HepG2 (cell line): Measurements from ENCODE around the gene CD7. TPM values are rescaled to one million over a fixed set of nuclear protein-coding genes. Genes with fewer than 3 reads are reported as not detected.

ENCODE experiments used
- MAFF ChIP-seq: IDR thresholded peaks from 2 replicates; pipeline ENCODE4 v1.6.1; 2011; ENCODE audit warnings: low read depth, low read length, improper control_type of control experiment
- NKX3-1 ChIP-seq: sonication (generic); formaldehyde crosslinking; IDR thresholded peaks from 2 replicates; pipeline ENCODE4 v1.5.0; 2020; ENCODE audit warnings: missing genetic modification reagents
- RARA ChIP-seq: IDR thresholded peaks from 2 replicates; pipeline ENCODE4 v1.6.1; 2016; ENCODE audit warnings: missing genetic modification reagents, missing compliant biosample characterization
- SATB2 ChIP-seq: sonication (generic); formaldehyde crosslinking; IDR thresholded peaks from 2 replicates; pipeline ENCODE4 v1.5.0; 2020; ENCODE audit warnings: missing genetic modification reagents
- TGIF2 ChIP-seq: IDR thresholded peaks from 2 replicates; pipeline ENCODE4 v1.6.1; 2016; ENCODE audit warnings: control low read depth, missing compliant biosample characterization
- ZKSCAN5 ChIP-seq: sonication (generic); formaldehyde crosslinking; IDR thresholded peaks from 2 replicates; pipeline ENCODE4 v1.5.1; 2020; ENCODE audit warnings: mild to moderate bottlenecking, missing genetic modification reagents
- ZNF33B ChIP-seq: sonication (generic); formaldehyde crosslinking; IDR thresholded peaks from 2 replicates; pipeline ENCODE4 v1.5.1; 2020; ENCODE audit warnings: mild to moderate bottlenecking, missing genetic modification reagents
- ZNF777 ChIP-seq: sonication (generic); formaldehyde crosslinking; IDR thresholded peaks from 2 replicates; pipeline ENCODE4 v1.4.0; 2020; ENCODE audit warnings: missing genetic modification reagents
- ZNF788 ChIP-seq: sonication (generic); formaldehyde crosslinking; IDR thresholded peaks from 2 replicates; pipeline ENCODE4 v1.5.0; 2020; ENCODE audit warnings: mild to moderate bottlenecking, missing genetic modification reagents, borderline replicate concordance
- polyA plus RNA-seq, 8 experiments: library from polyadenylated mRNA; depleted of rRNA in 3 of 8; stranded (reverse) in 7 of 8; unstranded in 1 of 8; fragments of >200 nt; fragmentation: Illumina TruSeq in 4 of 8; extraction: Trizol in 4 of 8; gene quantifications; 2 replicates each; pipeline versions ENCODE4 v1.2.1 to v1.2.3, GENCODE V29; 2011 to 2016; ENCODE audit warnings: low read depth in 4 of 8, missing spikeins in 1 of 8, mixed read lengths in 1 of 8; ENCODE audit not compliant: insufficient read depth in 1 of 8
- total RNA-seq, 5 experiments: library from RNA; depleted of rRNA; stranded (reverse); fragments of >200 nt; fragmentation: Illumina TruSeq; extraction: Trizol; gene quantifications; 2 replicates each; pipeline ENCODE4 v1.2.3, GENCODE V29; 2016; ENCODE audit warnings: low read depth in 1 of 5
- TF ChIP-seq, protein P1 (sequence below): sonication (generic); formaldehyde crosslinking; IDR thresholded peaks from 2 replicates; pipeline ENCODE4 v1.4.0; 2020; ENCODE audit warnings: missing genetic modification reagents, borderline replicate concordance
- TF ChIP-seq, protein P2 (sequence below): sonication (generic); formaldehyde crosslinking; IDR thresholded peaks from 2 replicates; pipeline ENCODE4 v1.4.0; 2020; ENCODE audit warnings: mild to moderate bottlenecking, low read depth, missing genetic modification reagents
- TF ChIP-seq, protein P3 (sequence below): sonication (generic); formaldehyde crosslinking; IDR thresholded peaks from 2 replicates; pipeline ENCODE4 v1.5.0; 2020; ENCODE audit warnings: mild to moderate bottlenecking, missing genetic modification reagents
- TF ChIP-seq, protein P4 (sequence below): fragments of 450-650 bp; IDR thresholded peaks from 2 replicates; pipeline ENCODE4 v1.6.1; 2016
- TF ChIP-seq, protein P5 (sequence below): sonication (generic); formaldehyde crosslinking; IDR thresholded peaks from 2 replicates; pipeline ENCODE4 v1.5.0; 2020; ENCODE audit warnings: mild to moderate bottlenecking, missing genetic modification reagents, moderate library complexity
- TF ChIP-seq, protein P6 (sequence below): sonication (generic); formaldehyde crosslinking; IDR thresholded peaks from 2 replicates; pipeline ENCODE4 v1.8.0; 2022; ENCODE audit warnings: missing genetic modification reagents, mild to moderate bottlenecking, inconsistent platforms, borderline replicate concordance

The CD7 gene
- total and polyA plus RNA-seq, 2 of the 13 experiments (the other 11 are each of a cell fraction or from before 2014, with no cell fraction given), result 67.6 to 76.4 TPM

DNA sequence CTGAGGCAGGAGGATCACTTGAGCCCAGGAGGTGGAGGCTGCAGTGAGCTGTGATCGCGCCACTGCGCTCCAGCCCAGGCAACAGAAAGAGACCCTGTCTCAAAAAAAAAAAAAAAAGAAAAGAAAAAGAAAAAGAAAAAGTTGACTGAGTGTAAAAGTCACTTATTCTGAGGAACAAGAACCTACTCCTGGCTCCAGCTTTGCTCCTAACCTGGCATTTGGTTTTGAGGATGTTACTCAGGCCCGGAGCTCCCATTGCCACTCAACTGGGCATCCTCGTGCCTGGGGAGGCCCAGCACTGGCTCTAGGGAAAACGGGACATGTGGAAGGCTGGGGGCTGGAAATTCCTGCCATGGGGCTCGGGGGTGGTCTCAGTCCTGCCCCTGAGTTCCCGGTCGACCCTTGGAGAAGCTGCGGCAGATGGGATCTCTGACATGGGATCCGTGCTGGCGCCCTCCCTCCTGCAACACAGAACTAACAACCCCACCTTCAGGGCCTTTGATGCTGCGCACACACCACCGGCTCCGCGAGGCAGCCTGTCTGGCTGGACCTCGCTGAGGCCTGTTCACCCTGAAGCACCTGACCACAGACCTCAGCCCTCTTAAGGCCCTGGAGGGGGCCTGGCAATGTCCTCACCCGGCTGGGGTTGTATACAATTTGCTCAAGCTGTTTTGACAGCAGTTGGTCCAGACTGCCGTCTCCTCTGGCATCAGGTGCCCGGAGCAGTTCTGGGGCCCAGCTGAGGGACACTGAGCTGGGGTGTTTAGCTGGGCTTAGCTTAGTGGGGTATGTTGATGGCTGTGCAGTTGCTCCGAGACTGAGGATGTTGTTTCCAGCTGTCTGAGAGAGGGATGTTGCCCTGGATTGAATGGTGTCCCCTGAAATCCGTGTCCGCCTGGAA, 12.3 kb downstream of the CD7 start (continued):
- TF ChIP-seq, protein P1, sequence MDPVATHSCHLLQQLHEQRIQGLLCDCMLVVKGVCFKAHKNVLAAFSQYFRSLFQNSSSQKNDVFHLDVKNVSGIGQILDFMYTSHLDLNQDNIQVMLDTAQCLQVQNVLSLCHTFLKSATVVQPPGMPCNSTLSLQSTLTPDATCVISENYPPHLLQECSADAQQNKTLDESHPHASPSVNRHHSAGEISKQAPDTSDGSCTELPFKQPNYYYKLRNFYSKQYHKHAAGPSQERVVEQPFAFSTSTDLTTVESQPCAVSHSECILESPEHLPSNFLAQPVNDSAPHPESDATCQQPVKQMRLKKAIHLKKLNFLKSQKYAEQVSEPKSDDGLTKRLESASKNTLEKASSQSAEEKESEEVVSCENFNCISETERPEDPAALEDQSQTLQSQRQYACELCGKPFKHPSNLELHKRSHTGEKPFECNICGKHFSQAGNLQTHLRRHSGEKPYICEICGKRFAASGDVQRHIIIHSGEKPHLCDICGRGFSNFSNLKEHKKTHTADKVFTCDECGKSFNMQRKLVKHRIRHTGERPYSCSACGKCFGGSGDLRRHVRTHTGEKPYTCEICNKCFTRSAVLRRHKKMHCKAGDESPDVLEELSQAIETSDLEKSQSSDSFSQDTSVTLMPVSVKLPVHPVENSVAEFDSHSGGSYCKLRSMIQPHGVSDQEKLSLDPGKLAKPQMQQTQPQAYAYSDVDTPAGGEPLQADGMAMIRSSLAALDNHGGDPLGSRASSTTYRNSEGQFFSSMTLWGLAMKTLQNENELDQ (CRISPR knock-in tag), result no peak
- TF ChIP-seq, protein P2, sequence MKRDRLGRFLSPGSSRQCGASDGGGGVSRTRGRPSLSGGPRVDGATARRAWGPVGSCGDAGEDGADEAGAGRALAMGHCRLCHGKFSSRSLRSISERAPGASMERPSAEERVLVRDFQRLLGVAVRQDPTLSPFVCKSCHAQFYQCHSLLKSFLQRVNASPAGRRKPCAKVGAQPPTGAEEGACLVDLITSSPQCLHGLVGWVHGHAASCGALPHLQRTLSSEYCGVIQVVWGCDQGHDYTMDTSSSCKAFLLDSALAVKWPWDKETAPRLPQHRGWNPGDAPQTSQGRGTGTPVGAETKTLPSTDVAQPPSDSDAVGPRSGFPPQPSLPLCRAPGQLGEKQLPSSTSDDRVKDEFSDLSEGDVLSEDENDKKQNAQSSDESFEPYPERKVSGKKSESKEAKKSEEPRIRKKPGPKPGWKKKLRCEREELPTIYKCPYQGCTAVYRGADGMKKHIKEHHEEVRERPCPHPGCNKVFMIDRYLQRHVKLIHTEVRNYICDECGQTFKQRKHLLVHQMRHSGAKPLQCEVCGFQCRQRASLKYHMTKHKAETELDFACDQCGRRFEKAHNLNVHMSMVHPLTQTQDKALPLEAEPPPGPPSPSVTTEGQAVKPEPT (CRISPR knock-in tag), result no peak
- TF ChIP-seq, protein P3, sequence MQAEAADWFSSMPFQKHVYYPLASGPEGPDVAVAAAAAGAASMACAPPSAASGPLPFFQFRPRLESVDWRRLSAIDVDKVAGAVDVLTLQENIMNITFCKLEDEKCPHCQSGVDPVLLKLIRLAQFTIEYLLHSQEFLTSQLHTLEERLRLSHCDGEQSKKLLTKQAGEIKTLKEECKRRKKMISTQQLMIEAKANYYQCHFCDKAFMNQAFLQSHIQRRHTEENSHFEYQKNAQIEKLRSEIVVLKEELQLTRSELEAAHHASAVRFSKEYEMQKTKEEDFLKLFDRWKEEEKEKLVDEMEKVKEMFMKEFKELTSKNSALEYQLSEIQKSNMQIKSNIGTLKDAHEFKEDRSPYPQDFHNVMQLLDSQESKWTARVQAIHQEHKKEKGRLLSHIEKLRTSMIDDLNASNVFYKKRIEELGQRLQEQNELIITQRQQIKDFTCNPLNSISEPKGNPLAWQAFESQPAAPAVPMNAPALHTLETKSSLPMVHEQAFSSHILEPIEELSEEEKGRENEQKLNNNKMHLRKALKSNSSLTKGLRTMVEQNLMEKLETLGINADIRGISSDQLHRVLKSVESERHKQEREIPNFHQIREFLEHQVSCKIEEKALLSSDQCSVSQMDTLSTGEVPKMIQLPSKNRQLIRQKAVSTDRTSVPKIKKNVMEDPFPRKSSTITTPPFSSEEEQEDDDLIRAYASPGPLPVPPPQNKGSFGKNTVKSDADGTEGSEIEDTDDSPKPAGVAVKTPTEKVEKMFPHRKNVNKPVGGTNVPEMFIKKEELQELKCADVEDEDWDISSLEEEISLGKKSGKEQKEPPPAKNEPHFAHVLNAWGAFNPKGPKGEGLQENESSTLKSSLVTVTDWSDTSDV (CRISPR knock-in tag), result no peak
- TF ChIP-seq MAFF (no peak), SATB2 (no peak), ZNF788 (CRISPR knock-in tag) (no peak), NKX3-1 (CRISPR knock-in tag) (no peak; the same call in 1 of the 2 replicates), ZNF33B (no peak), RARA (CRISPR knock-in tag) (no peak; the same call in 1 of the 2 replicates), ZNF777 (peak; percentile 53; the same call in 1 of the 2 replicates), TGIF2 (CRISPR knock-in tag) (peak; percentile 41; the same call in 1 of the 2 replicates), ZKSCAN5 (CRISPR knock-in tag) (no peak)
- TF ChIP-seq, protein P4, sequence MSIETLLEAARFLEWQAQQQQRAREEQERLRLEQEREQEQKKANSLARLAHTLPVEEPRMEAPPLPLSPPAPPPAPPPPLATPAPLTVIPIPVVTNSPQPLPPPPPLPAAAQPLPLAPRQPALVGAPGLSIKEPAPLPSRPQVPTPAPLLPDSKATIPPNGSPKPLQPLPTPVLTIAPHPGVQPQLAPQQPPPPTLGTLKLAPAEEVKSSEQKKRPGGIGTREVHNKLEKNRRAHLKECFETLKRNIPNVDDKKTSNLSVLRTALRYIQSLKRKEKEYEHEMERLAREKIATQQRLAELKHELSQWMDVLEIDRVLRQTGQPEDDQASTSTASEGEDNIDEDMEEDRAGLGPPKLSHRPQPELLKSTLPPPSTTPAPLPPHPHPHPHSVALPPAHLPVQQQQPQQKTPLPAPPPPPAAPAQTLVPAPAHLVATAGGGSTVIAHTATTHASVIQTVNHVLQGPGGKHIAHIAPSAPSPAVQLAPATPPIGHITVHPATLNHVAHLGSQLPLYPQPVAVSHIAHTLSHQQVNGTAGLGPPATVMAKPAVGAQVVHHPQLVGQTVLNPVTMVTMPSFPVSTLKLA, result no peak
- TF ChIP-seq, protein P5, sequence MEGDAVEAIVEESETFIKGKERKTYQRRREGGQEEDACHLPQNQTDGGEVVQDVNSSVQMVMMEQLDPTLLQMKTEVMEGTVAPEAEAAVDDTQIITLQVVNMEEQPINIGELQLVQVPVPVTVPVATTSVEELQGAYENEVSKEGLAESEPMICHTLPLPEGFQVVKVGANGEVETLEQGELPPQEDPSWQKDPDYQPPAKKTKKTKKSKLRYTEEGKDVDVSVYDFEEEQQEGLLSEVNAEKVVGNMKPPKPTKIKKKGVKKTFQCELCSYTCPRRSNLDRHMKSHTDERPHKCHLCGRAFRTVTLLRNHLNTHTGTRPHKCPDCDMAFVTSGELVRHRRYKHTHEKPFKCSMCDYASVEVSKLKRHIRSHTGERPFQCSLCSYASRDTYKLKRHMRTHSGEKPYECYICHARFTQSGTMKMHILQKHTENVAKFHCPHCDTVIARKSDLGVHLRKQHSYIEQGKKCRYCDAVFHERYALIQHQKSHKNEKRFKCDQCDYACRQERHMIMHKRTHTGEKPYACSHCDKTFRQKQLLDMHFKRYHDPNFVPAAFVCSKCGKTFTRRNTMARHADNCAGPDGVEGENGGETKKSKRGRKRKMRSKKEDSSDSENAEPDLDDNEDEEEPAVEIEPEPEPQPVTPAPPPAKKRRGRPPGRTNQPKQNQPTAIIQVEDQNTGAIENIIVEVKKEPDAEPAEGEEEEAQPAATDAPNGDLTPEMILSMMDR (CRISPR knock-in tag), result peak; percentile 66
- TF ChIP-seq, protein P6, sequence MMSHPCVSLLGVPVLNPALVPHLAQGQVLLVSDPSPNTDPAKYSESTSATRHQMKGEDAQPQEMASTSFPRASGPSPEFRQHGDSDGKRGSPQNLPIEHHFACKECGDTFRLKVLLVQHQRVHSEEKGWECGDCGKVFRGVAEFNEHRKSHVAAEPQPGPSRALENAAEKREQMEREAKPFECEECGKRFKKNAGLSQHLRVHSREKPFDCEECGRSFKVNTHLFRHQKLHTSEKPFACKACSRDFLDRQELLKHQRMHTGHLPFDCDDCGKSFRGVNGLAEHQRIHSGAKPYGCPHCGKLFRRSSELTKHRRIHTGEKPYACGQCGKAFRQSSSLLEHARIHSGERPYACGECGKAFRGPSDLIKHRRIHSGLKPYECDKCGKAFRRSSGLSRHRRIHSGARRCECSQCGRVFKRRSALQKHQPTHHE, result no peak
